B cell (primary cell): ENCODE measurements around the gene ARPC1A. TPM values are rescaled to one million over a fixed set of nuclear protein-coding genes. Genes with fewer than 3 reads are reported as not detected.
"Not testable (repeated sequence)": the region's sequence is repeated elsewhere in the genome, so short reads cannot be mapped to it uniquely, and the experiment has no call there.

ENCODE experiments used
- ATAC-seq: fragments of 200-7000 bp; cut with Tn5 transposase; one replicate; pipeline ENCODE4 v1.10.0; 2021; ENCODE audit warnings: low read depth, mild to moderate bottlenecking, moderate number of reproducible peaks, moderate library complexity
- CTCF ChIA-PET: fragments of 350-600 bp; sonication (Branson Sonifier 250); formaldehyde crosslinking; loops from one replicate; lab custom pipeline; 2021; ENCODE audit warnings: antibody characterized with exemption, inconsistent platforms; lab: Charles Lee
- POLR2A ChIA-PET: fragments of 350-600 bp; sonication (Branson Sonifier 250); formaldehyde crosslinking; loops from one replicate; lab custom pipeline; 2021; ENCODE audit warnings: antibody characterized with exemption; lab: Charles Lee
- DNase-seq: peaks from one replicate; pipeline ENCODE4 v3.0.0; 2013
- H2AFZ ChIP-seq: 2 replicates; pipeline ENCODE4 v1.6.1; 2012; ENCODE audit warnings: mild to moderate bottlenecking, low read depth, low read length; ENCODE audit not compliant: insufficient read depth, poor library complexity, severe bottlenecking
- H3K27ac ChIP-seq, 2 donors: 1 replicate in 1 of 2; 2 replicates in 1 of 2; pipeline ENCODE4 v1.5.1; 2012 to 2013; ENCODE audit warnings: low read length in 2 of 2, mild to moderate bottlenecking in 2 of 2, moderate library complexity in 1 of 2
- H3K27me3 ChIP-seq, 4 experiments: fragments of 200-600 bp in 1 of 4; sonication (generic) in 1 of 4; replicated peaks in 1 of 4; 1 replicate in 2 of 4; 2 replicates in 2 of 4; pipeline versions ENCODE4 v1.6.1 to v1.7.0; 2013 to 2016; ENCODE audit warnings: low read length in 3 of 4, mild to moderate bottlenecking in 2 of 4, mixed read lengths in 1 of 4, moderate library complexity in 1 of 4; ENCODE audit not compliant: insufficient read depth in 4 of 4, control insufficient read depth in 3 of 4; ENCODE audit errors: control extremely low read depth in 1 of 4
- H3K36me3 ChIP-seq, 2 experiments: replicated peaks in 1 of 2; 1 replicate in 1 of 2; 2 replicates in 1 of 2; pipeline versions ENCODE4 v1.6.1 to v1.7.1; 2013; ENCODE audit warnings: low read length in 1 of 2; ENCODE audit not compliant: insufficient read depth in 2 of 2, control insufficient read depth in 1 of 2; ENCODE audit errors: control extremely low read depth in 1 of 2, extremely low read depth in 1 of 2
- H3K4me1 ChIP-seq, 2 donors: fragments of 200-600 bp in 1 of 2; sonication (generic) in 1 of 2; 1 replicate in 1 of 2; 2 replicates in 1 of 2; pipeline versions ENCODE4 v1.5.1 to v1.6.1; 2013 to 2017; ENCODE audit warnings: low read length in 2 of 2; ENCODE audit not compliant: control insufficient read depth in 2 of 2, insufficient read depth in 2 of 2
- H3K4me2 ChIP-seq: replicated peaks from 2 replicates; pipeline ENCODE3; 2012; ENCODE audit warnings: mild to moderate bottlenecking, low read depth, low read length; ENCODE audit not compliant: poor library complexity, severe bottlenecking
- H3K4me3 ChIP-seq, 5 experiments: fragments of 200-600 bp in 1 of 5; sonication (generic) in 1 of 5; 1 replicate in 3 of 5; 2 replicates in 2 of 5; pipeline versions ENCODE4 v1.5.1 to v1.7.0; 2011 to 2016; ENCODE audit warnings: low read length in 4 of 5, mild to moderate bottlenecking in 4 of 5, low read depth in 2 of 5, control low read depth in 1 of 5, moderate library complexity in 1 of 5; ENCODE audit not compliant: insufficient read depth in 1 of 5; ENCODE audit errors: control extremely low read depth in 1 of 5, extremely low read depth in 1 of 5
- H3K79me2 ChIP-seq: fragments of 200-600 bp; sonication (generic); one replicate; pipeline ENCODE4 v1.6.0; 2016; ENCODE audit warnings: low read length; ENCODE audit not compliant: control insufficient read depth, insufficient read depth
- H3K9ac ChIP-seq: fragments of 200-600 bp; sonication (generic); 2 replicates; pipeline ENCODE4 v1.6.1; 2017; ENCODE audit warnings: mild to moderate bottlenecking, low read length, moderate library complexity
- H3K9me3 ChIP-seq, 3 donors: one replicate each; pipeline versions ENCODE4 v1.6.1 to v1.7.1; 2013; ENCODE audit warnings: low read length in 2 of 3; ENCODE audit not compliant: control insufficient read depth in 2 of 3, insufficient read depth in 1 of 3; ENCODE audit errors: control extremely low read depth in 1 of 3
- H4K20me1 ChIP-seq: 2 replicates; pipeline ENCODE4 v1.6.0; 2012; ENCODE audit warnings: mild to moderate bottlenecking, low read length; ENCODE audit not compliant: insufficient read depth, control insufficient read depth, poor library complexity, severe bottlenecking
- H3K27ac Mint-ChIP-seq: one replicate; pipeline ENCODE4 v1.8.0; 2021; ENCODE audit warnings: mixed read lengths
- H3K27me3 Mint-ChIP-seq: one replicate; pipeline ENCODE4 v1.8.0; 2021; ENCODE audit warnings: mixed read lengths
- H3K4me1 Mint-ChIP-seq: one replicate; pipeline ENCODE4 v1.8.0; 2021; ENCODE audit warnings: mixed read lengths
- H3K4me3 Mint-ChIP-seq: one replicate; pipeline ENCODE4 v1.8.0; 2021; ENCODE audit warnings: mixed read lengths
- H3K9me3 Mint-ChIP-seq: one replicate; pipeline ENCODE4 v1.8.0; 2022; ENCODE audit warnings: mixed read lengths; ENCODE audit not compliant: insufficient read depth
- EZH2 ChIP-seq: IDR thresholded peaks from 2 replicates; pipeline ENCODE4 v1.6.1; 2012; ENCODE audit warnings: borderline replicate concordance, low read depth, mild to moderate bottlenecking, moderate library complexity, low read length; ENCODE audit not compliant: insufficient read depth, poor library complexity, severe bottlenecking
- WGBS: methylation state at CpG from one replicate; pipeline ENCODE4 v1.1.5; 2013; ENCODE audit warnings: missing lambda C conversion rate; ENCODE audit not compliant: insufficient coverage; 5-methylcytosine and 5-hydroxymethylcytosine counted together
- intact Hi-C: fragments of 100-400 bp; cut with micrococcal nuclease; formaldehyde crosslinking; loops from one replicate; pipeline ENCODE4 v1.10.0; 2022
- polyA plus RNA-seq: library from polyadenylated mRNA; depleted of rRNA; stranded (reverse); fragments of >200 nt; gene quantifications from 2 replicates; pipeline ENCODE4 v1.2.3, GENCODE V29; 2012
- total RNA-seq, 2 donors: library from RNA; stranded (reverse); fragments of 120-200 nt in 1 of 2; gene quantifications; 1 replicate in 1 of 2; 2 replicates in 1 of 2; pipeline versions ENCODE4 v1.2.3 to v1.2.4, GENCODE V29; 2013 to 2022
- TF ChIP-seq, protein P1 (sequence below): fragments of 200-600 bp; IDR thresholded peaks from one replicate; pipeline ENCODE4 v1.8.0; 2022; ENCODE audit warnings: antibody characterized with exemption, mild to moderate bottlenecking

The ARPC1A gene
- total and polyA plus RNA-seq, 2 donors (not counting 1 experiment from before 2014, with no cell fraction given): 41.7 to 45.5 TPM

- Histone ChIP-seq H3K9ac (no peak overlapping the region), H3K9me3 (no peaks in the 10 kb centered on the region), H4K20me1 (no peaks in the 10 kb centered on the region), H3K4me2 (no peak overlapping the region), H3K79me2 (no peaks in the 10 kb centered on the region), H3K4me1 (no peaks in the 10 kb centered on the region), H3K4me3 (no peak overlapping the region), H3K36me3 (no peaks in the 10 kb centered on the region), H3K27ac (no peak overlapping the region), H2AFZ (no peak overlapping the region), H3K27me3 (no peaks in the 10 kb centered on the region)
- no peak for TF ChIP-seq EZH2
- TF ChIP-seq, protein P1, sequence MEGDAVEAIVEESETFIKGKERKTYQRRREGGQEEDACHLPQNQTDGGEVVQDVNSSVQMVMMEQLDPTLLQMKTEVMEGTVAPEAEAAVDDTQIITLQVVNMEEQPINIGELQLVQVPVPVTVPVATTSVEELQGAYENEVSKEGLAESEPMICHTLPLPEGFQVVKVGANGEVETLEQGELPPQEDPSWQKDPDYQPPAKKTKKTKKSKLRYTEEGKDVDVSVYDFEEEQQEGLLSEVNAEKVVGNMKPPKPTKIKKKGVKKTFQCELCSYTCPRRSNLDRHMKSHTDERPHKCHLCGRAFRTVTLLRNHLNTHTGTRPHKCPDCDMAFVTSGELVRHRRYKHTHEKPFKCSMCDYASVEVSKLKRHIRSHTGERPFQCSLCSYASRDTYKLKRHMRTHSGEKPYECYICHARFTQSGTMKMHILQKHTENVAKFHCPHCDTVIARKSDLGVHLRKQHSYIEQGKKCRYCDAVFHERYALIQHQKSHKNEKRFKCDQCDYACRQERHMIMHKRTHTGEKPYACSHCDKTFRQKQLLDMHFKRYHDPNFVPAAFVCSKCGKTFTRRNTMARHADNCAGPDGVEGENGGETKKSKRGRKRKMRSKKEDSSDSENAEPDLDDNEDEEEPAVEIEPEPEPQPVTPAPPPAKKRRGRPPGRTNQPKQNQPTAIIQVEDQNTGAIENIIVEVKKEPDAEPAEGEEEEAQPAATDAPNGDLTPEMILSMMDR: no peak
- Mint-ChIP-seq H3K9me3 (no peaks in the 10 kb centered on the region), H3K27me3 (no peaks in the 10 kb centered on the region), H3K27ac (no peak overlapping the region), H3K4me1 (no peaks in the 10 kb centered on the region), H3K4me3 (no peak overlapping the region)
- intact Hi-C loops: no loop called here
- 75% methylated on average over 7 of the region's 9 CpGs for whole genome bisulfite sequencing
- DNase-seq: no peak
- ChIA-PET POLR2A (no interaction called here), CTCF (no interaction called here)
- no peak for ATAC-seq
These were observed 36.5 kb upstream of the ARPC1A start for GRCh38 chr7:99289185-99289584.

DNA sequence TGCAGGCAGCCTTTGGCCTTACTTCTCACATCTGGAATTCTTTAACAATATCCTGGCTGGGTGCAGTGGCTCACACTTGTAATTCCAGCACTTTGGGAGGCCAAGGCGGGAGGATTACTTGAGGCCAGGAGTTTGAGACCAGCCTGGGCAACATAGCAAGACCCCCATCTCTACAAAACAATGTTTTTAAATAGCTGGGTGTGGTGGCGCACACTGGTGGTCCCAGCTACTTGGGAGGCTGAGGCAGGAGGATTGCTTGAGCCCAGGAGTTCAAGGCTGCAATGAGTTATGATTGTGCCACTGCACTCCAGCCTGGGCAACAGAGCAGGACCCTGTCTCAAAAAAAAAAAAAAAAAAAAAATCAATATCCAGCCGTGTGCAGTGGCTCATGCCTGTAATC lies 35.5 kb upstream of the ARPC1A start:
- CTCF ChIA-PET: interaction anchor here (0.7 kb wide), 1 partner anchor 309 kb away, joined by 4 read pairs; no protein-coding TSS in a partner anchor
- H3K9me3 Mint-ChIP-seq, H3K9me3 ChIP-seq, H4K20me1 ChIP-seq, H3K27ac Mint-ChIP-seq, H3K27me3 Mint-ChIP-seq, DNase-seq, H3K9ac ChIP-seq, H3K4me2 ChIP-seq, intact Hi-C loops, ATAC-seq, H3K4me1 ChIP-seq, H2AFZ ChIP-seq, H3K27me3 ChIP-seq, POLR2A ChIA-PET, H3K79me2 ChIP-seq, H3K4me3 ChIP-seq, H3K27ac ChIP-seq, H3K4me1 Mint-ChIP-seq, H3K4me3 Mint-ChIP-seq, H3K36me3 ChIP-seq: not testable (repeated sequence)
- no CpG with 5 or more reads among the region's 3 CpGs for WGBS
